Measurements from ENCODE around the gene NDUFS4. TPM values are rescaled to one million over a fixed set of nuclear protein-coding genes. Genes with fewer than 3 reads are reported as not detected.

NDUFS4 gene
- total RNA-seq, 4 donors from 2014 or later, result 30.4 to 99.7 (median 80.8) TPM

- no peak for TF ChIP-seq CTCF (IDR thresholded peaks at IDR 0.05)
- no peak for TF ChIP-seq EP300 (IDR thresholded peaks at IDR 0.05; ENCODE audit: low read depth)
- TF ChIP-seq POLR2A (IDR thresholded peaks at IDR 0.05), result no peak
- no peak for TF ChIP-seq POLR2AphosphoS5 (IDR thresholded peaks at IDR 0.05)
- 88 to 93% methylated on average over 3 of the region's 3 CpGs for WGBS, 2 donors (ENCODE audit: low coverage in 1 of 2)
- H3K36me3 ChIP-seq, result no peaks in the 10 kb centered on the region
- in situ Hi-C loops (cut with MboI; ENCODE audit: low pct_ligation_motif_present in 1 of 4, low pct_unique_long_range_greater_than_20kb in 1 of 4, low sequenced_read_pairs in 3 of 4) (no loop called here), intact Hi-C loops (cut with DNase I; ENCODE audit: low total_unique reads) (no loop called here)
- no peak overlapping the region for H3K27ac ChIP-seq
- no peak overlapping the region for H3K4me3 ChIP-seq
- peaks cover 0 to 14% (median 2%) of the 10 kb centered on the region in 4 donors for H3K4me1 ChIP-seq
- H3K27me3 ChIP-seq, result no peaks in the 10 kb centered on the region
- no peaks in the 10 kb centered on the region for H3K9me3 ChIP-seq
- no peak for DNase-seq
Measured at GRCh38 chr5:53613061-53613460, 52.6 kb downstream of the NDUFS4 start.

GRCh38 chr5:53613536-53613935 lies 53.1 kb downstream of the NDUFS4 start:
- Histone ChIP-seq H3K4me3 (no peak overlapping the region), H3K27ac (no peak overlapping the region), H3K27me3 (no peaks in the 10 kb centered on the region), H3K36me3 (no peaks in the 10 kb centered on the region), H3K9me3 (no peaks in the 10 kb centered on the region), H3K4me1 (peaks cover 0 to 14% (median 2%) of the 10 kb centered on the region in 4 donors)
- no peak for TF ChIP-seq POLR2A (IDR thresholded peaks at IDR 0.05)
- TF ChIP-seq EP300 (IDR thresholded peaks at IDR 0.05; ENCODE audit: low read depth), result no peak
- no peak for TF ChIP-seq CTCF (IDR thresholded peaks at IDR 0.05)
- TF ChIP-seq POLR2AphosphoS5 (IDR thresholded peaks at IDR 0.05), result no peak
- no peak for DNase-seq
- intact Hi-C loops (cut with DNase I; ENCODE audit: low total_unique reads), result no loop called here
- in situ Hi-C loops (cut with MboI; ENCODE audit: low pct_ligation_motif_present in 1 of 4, low pct_unique_long_range_greater_than_20kb in 1 of 4, low sequenced_read_pairs in 3 of 4), result no loop called here

GRCh38 chr5:53614376-53614885 lies 54.0 kb downstream of the NDUFS4 start:
- H3K27ac ChIP-seq, result no peak overlapping the region
- WGBS, 2 donors (ENCODE audit: low coverage in 1 of 2), result 90 to 92% methylated on average over 2 of the region's 2 CpGs
- TF ChIP-seq EP300 (IDR thresholded peaks at IDR 0.05; ENCODE audit: low read depth) (no peak), POLR2A (IDR thresholded peaks at IDR 0.05) (no peak), CTCF (IDR thresholded peaks at IDR 0.05) (no peak), POLR2AphosphoS5 (IDR thresholded peaks at IDR 0.05) (no peak)
- H3K36me3 ChIP-seq, result no peaks in the 10 kb centered on the region
- H3K4me3 ChIP-seq, result no peak overlapping the region
- H3K9me3 ChIP-seq, result no peaks in the 10 kb centered on the region
- intact Hi-C loops (cut with DNase I; ENCODE audit: low total_unique reads) (no loop called here), in situ Hi-C loops (cut with MboI; ENCODE audit: low pct_ligation_motif_present in 1 of 4, low pct_unique_long_range_greater_than_20kb in 1 of 4, low sequenced_read_pairs in 3 of 4) (no loop called here)
- H3K27me3 ChIP-seq, result no peaks in the 10 kb centered on the region
- peaks cover 0 to 14% (median 2%) of the 10 kb centered on the region in 4 donors for H3K4me1 ChIP-seq
- DNase-seq, result no peak

GRCh38 chr5:53616939-53617549 lies 56.6 kb downstream of the NDUFS4 start:
- in situ Hi-C loops (cut with MboI; ENCODE audit: low pct_ligation_motif_present in 1 of 4, low pct_unique_long_range_greater_than_20kb in 1 of 4, low sequenced_read_pairs in 3 of 4) (no loop called here), intact Hi-C loops (cut with DNase I; ENCODE audit: low total_unique reads) (no loop called here)
- DNase-seq, result no peak
- H3K4me1 ChIP-seq, result peaks cover 0 to 14% (median 2%) of the 10 kb centered on the region in 4 donors
- H3K27ac ChIP-seq, result no peak overlapping the region
- TF ChIP-seq POLR2AphosphoS5 (IDR thresholded peaks at IDR 0.05) (no peak), CTCF (IDR thresholded peaks at IDR 0.05) (no peak), EP300 (IDR thresholded peaks at IDR 0.05; ENCODE audit: low read depth) (no peak), POLR2A (IDR thresholded peaks at IDR 0.05) (no peak)
- no peaks in the 10 kb centered on the region for H3K27me3 ChIP-seq
- no peaks in the 10 kb centered on the region for H3K36me3 ChIP-seq
- 96 to 100% methylated on average over 3 of the region's 3 CpGs for WGBS, 2 donors (ENCODE audit: low coverage in 1 of 2)
- no peak overlapping the region for H3K4me3 ChIP-seq
- H3K9me3 ChIP-seq, result no peaks in the 10 kb centered on the region
